ENCODE data around the gene PNN. TPM values are rescaled to one million over a fixed set of nuclear protein-coding genes. Genes with fewer than 3 reads are reported as not detected.

PNN gene
- total and polyA plus RNA-seq, 2 of the 8 experiments (the other 6 are each of a cell fraction or from before 2014, with no cell fraction given) = 27.5 to 121 TPM

DNA sequence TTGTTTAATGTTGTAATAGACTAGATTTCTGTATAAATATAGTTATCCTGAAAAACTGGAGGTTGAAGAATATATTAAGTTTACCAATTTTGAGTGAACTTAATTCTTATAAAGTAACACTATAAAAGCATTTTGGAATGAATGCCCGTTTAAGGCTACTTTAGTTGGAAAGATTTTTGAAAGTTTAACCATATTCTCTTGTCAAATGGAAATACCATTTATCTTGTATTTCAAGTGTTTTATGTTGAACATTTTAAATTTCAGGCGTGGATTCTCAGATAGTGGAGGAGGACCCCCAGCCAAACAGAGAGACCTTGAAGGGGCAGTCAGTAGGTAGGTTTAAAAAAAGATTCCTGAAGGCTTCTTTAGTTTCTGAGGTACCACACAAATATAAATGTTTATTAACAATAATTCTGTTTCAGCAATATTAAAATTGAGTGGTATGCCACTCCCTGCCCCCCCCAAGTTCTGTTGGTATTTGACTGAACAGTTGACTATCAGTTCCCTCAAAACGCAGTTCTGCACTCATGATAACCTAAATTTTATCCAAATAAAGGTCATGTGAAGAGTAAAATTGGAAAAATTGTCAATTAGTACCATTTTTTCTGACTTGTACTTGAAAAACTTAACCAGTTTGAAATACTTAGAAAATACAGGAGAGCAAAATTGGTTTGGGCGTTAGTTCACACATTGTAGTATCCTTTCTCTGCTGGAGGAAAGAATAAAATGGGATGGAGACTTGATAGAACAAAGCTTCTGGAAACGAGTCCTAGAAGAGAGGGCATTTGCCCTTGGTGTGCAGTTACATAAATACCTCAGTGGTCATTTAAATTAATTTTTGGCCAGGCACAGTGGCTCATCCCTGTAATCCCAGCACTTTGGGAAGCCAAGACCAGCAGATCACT, 1.5 kb downstream of the PNN start:
- peaks cover 34 to 58% (median 49%) of the 10 kb centered on the region in 4 experiments for H3K36me3 ChIP-seq (ENCODE audit: control insufficient read depth in 2 of 4, insufficient read depth in 4 of 4, low read length in 3 of 4)
- H3K14ac ChIP-seq (ENCODE audit: insufficient read length) = no peak overlapping the region
- H3K23ac ChIP-seq (ENCODE audit: insufficient read length) = no peak overlapping the region
- H3K4ac ChIP-seq (replicated peaks; ENCODE audit: insufficient read length, low read depth, low read length) = no peak overlapping the region
- H3K56ac ChIP-seq (replicated peaks; ENCODE audit: insufficient read length, low read depth, low read length) = no peak overlapping the region
- no peaks in the 10 kb centered on the region; the same call in none of the 2 replicates for H3K79me1 ChIP-seq (ENCODE audit: low read depth, low read length)
- TF ChIP-seq RBBP5 (IDR thresholded peaks at IDR 0.05; ENCODE audit: borderline replicate concordance, low read depth, low read length) = no peak
- no peak for TF ChIP-seq KDM5A (IDR thresholded peaks at IDR 0.05; ENCODE audit: low read length)
- no peak for TF ChIP-seq HDAC2 (IDR thresholded peaks at IDR 0.05; ENCODE audit: borderline replicate concordance in 1 of 2, low read depth in 2 of 2, low read length in 2 of 2)
- no peak for TF ChIP-seq SP2 (IDR thresholded peaks at IDR 0.05; ENCODE audit: low read length)
- TF ChIP-seq TAF7 (optimal IDR thresholded peaks at IDR 0.05; ENCODE audit: borderline replicate concordance, low read depth, low read length) = no peak
- TF ChIP-seq SUZ12 (IDR thresholded peaks at IDR 0.05; ENCODE audit: low read length) = no peak
- TF ChIP-seq GTF2F1 (IDR thresholded peaks at IDR 0.05; ENCODE audit: borderline replicate concordance, low read depth, low read length) = no peak
- TF ChIP-seq SP1 (IDR thresholded peaks at IDR 0.05; ENCODE audit: low read depth, low read length) = no peak
- TF ChIP-seq, protein P1, sequence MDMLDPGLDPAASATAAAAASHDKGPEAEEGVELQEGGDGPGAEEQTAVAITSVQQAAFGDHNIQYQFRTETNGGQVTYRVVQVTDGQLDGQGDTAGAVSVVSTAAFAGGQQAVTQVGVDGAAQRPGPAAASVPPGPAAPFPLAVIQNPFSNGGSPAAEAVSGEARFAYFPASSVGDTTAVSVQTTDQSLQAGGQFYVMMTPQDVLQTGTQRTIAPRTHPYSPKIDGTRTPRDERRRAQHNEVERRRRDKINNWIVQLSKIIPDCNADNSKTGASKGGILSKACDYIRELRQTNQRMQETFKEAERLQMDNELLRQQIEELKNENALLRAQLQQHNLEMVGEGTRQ (IDR thresholded peaks at IDR 0.05; ENCODE audit: low read length) = no peak
- FAIRE-seq (no peak), DNase-seq (ENCODE audit: low read depth in 1 of 2, low spot score in 2 of 2) (no peak)
- H2AK5ac ChIP-seq (ENCODE audit: low read depth, low read length) = no peak overlapping the region
- CTCF ChIA-PET (ENCODE audit: partially characterized antibody) = no interaction called here
- H2BK120ac ChIP-seq (replicated peaks; ENCODE audit: low read depth, low read length) = no peak overlapping the region
- 0 out of 2 replicates have a peak overlapping the region, but pooled peaks have one; percentile 57 for H4K8ac ChIP-seq (ENCODE audit: extremely low read depth, insufficient read depth, low read length)
- no peak overlapping the region for H2AFZ ChIP-seq (ENCODE audit: low read length)
- peak overlapping the region; percentile 88 to 97 (median 94) for H3K4me3 ChIP-seq (ENCODE audit: extremely low read depth in 1 of 4, insufficient read depth in 2 of 4, low read depth in 3 of 4, low read length in 4 of 4)
- no peak overlapping the region for H2BK5ac ChIP-seq (ENCODE audit: low read depth, low read length)
- no peaks in the 10 kb centered on the region; a peak in 2 of 7 replicates for H3K4me1 ChIP-seq (replicated peaks in 1 of 4; ENCODE audit: control insufficient read depth in 3 of 4, insufficient read depth in 4 of 4, low read length in 3 of 4)
- 86% methylated on average over 5 of the region's 5 CpGs; no CpG with 5 or more reads in 1 of the 2 experiments for WGBS, 2 experiments (ENCODE audit: extremely low coverage in 1 of 2, insufficient coverage in 1 of 2, insufficient read length in 1 of 2, insufficient replicate concordance in 2 of 2, low coverage in 1 of 2, low lambda C conversion rate in 2 of 2, missing lambda C conversion rate in 1 of 2)
- no peaks in the 10 kb centered on the region for H3K27me3 ChIP-seq (replicated peaks in 1 of 4; ENCODE audit: control insufficient read depth in 3 of 4, extremely low read depth in 1 of 4, insufficient read depth in 3 of 4, low read length in 3 of 4)
- no peak overlapping the region for H3K18ac ChIP-seq (ENCODE audit: extremely low read depth, low read length)
- H3K9me3 ChIP-seq (ENCODE audit: insufficient read depth in 2 of 2, low read depth in 1 of 2, low read length in 1 of 2) = no peaks in the 10 kb centered on the region
- H2BK20ac ChIP-seq (ENCODE audit: low read length) = no peak overlapping the region
- H2BK15ac ChIP-seq (ENCODE audit: low read length) = no peak overlapping the region
- peak overlapping the region; percentile 69 to 79 for H3K4me2 ChIP-seq (ENCODE audit: insufficient read depth in 1 of 2, low read depth in 2 of 2, low read length in 2 of 2)
- H4K5ac ChIP-seq (ENCODE audit: insufficient read length, low read depth, low read length) = no peak overlapping the region
- peaks cover 5 to 7% of the 10 kb centered on the region in 2 experiments for H4K20me1 ChIP-seq (replicated peaks in 1 of 2; ENCODE audit: control insufficient read depth in 1 of 2, insufficient read depth in 2 of 2, low read length in 2 of 2)
- H3K79me2 ChIP-seq (ENCODE audit: control insufficient read depth in 1 of 2, insufficient read depth in 2 of 2, low read length in 2 of 2) = peaks cover 8 to 52% of the 10 kb centered on the region in 2 experiments
- H4K91ac ChIP-seq (replicated peaks; ENCODE audit: insufficient read length, low read length) = no peak overlapping the region
- peak overlapping the region; percentile 95 to 99 (median 99); a peak in 6 of 7 replicates for H3K9ac ChIP-seq (replicated peaks in 1 of 4; ENCODE audit: extremely low read depth in 1 of 4, low read depth in 3 of 4, low read length in 3 of 4)
- no peak overlapping the region; the same call in 1 of the 2 replicates for H3K27ac ChIP-seq (ENCODE audit: low read depth, low read length)
- H2BK12ac ChIP-seq (ENCODE audit: low read depth, low read length) = no peak overlapping the region
- POLR2A ChIA-PET (ENCODE audit: partially characterized antibody) = interaction anchor here (0.5 to 6.6 kb wide), 16 partner anchors 8 to 124 kb away, joined by 3 to 219 read pairs (median 5); partner anchors contain the start of genes GEMIN2 and SEC23A
- H3K23me2 ChIP-seq (ENCODE audit: low read depth, low read length) = peaks cover 2% of the 10 kb centered on the region; the same call in 1 of the 2 replicates
